ENCODE data around the gene CHST4.

DNA sequence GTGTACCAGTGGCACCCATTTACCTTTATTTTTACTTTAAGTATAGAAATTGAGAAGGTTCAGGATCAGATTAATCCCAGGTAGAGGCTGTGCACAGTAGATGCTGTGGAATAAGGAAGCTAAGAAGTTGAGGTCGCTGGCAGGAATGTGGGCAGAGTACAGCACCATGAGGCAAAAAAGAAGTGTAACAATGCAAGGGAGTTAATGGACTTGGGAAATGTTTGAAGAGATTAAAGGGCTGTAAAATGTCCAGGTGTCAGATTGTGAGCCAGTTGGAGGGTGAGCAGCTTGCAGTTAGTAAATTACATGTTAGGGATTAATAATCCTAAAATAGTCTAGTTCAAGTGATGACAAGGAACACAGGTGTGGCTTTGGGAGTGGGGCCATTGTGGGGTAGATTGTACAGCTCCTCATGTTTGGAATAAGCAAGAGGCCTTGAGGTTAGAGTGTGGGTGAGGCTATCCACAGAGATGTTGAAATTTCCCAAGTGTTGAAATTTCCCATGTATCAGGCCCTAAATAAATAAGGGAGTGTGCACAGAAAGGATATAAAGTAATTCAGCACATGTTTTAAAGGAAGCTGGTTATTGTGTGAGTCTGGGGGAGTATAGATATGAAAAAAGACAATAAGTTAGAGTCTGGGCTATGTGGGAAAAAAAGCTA is 29.1 kb downstream of the CHST4 start:
- TF ChIP-seq EZH2 (IDR thresholded peaks at IDR 0.05; ENCODE audit: low read length, unreplicated experiment), result no peak
- TF ChIP-seq, protein P1, sequence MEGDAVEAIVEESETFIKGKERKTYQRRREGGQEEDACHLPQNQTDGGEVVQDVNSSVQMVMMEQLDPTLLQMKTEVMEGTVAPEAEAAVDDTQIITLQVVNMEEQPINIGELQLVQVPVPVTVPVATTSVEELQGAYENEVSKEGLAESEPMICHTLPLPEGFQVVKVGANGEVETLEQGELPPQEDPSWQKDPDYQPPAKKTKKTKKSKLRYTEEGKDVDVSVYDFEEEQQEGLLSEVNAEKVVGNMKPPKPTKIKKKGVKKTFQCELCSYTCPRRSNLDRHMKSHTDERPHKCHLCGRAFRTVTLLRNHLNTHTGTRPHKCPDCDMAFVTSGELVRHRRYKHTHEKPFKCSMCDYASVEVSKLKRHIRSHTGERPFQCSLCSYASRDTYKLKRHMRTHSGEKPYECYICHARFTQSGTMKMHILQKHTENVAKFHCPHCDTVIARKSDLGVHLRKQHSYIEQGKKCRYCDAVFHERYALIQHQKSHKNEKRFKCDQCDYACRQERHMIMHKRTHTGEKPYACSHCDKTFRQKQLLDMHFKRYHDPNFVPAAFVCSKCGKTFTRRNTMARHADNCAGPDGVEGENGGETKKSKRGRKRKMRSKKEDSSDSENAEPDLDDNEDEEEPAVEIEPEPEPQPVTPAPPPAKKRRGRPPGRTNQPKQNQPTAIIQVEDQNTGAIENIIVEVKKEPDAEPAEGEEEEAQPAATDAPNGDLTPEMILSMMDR (conservative IDR thresholded peaks at IDR 0.05; ENCODE audit: low read depth, low read length), result no peak

Data from PC-3 (cell line).